Activated CD4-positive, alpha-beta memory T cell treated with anti-CD3 and anti-CD28 coated beads, Interleukin-2, amount 10 ng/mL, durations not matched to agents 7 days and 5 days (primary cell): Measurements from ENCODE around the gene RNF38. TPM values are rescaled to one million over a fixed set of nuclear protein-coding genes. Genes with fewer than 3 reads are reported as not detected.
"Not testable (repeated sequence)": the region's sequence is repeated elsewhere in the genome, so short reads cannot be mapped to it uniquely, and the experiment has no call there.

ENCODE experiments used
- CTCF ChIA-PET: fragments of 350-600 bp; sonication (Branson Sonifier 250); formaldehyde crosslinking; loops from one replicate; lab custom pipeline; 2021; ENCODE audit warnings: antibody characterized with exemption, inconsistent platforms; lab: Charles Lee
- POLR2A ChIA-PET: fragments of 350-600 bp; sonication (Branson Sonifier 250); formaldehyde crosslinking; loops from one replicate; lab custom pipeline; 2021; ENCODE audit warnings: antibody characterized with exemption; lab: Charles Lee
- DNase-seq: peaks from one replicate; pipeline ENCODE4 v3.0.0-alpha.2; 2020
- H3K27ac Mint-ChIP-seq: one replicate; pipeline ENCODE4 v1.8.0; 2021; ENCODE audit warnings: mild to moderate bottlenecking, mixed read lengths
- H3K27me3 Mint-ChIP-seq: one replicate; pipeline ENCODE4 v1.8.0; 2021; ENCODE audit warnings: mixed read lengths
- H3K36me3 Mint-ChIP-seq: one replicate; pipeline ENCODE4 v1.8.0; 2021; ENCODE audit warnings: low read depth, mixed read lengths
- H3K4me1 Mint-ChIP-seq: one replicate; pipeline ENCODE4 v1.8.0; 2021; ENCODE audit warnings: mixed read lengths
- H3K4me3 Mint-ChIP-seq: one replicate; pipeline ENCODE4 v1.8.0; 2021; ENCODE audit warnings: mild to moderate bottlenecking, mixed read lengths
- H3K9me3 Mint-ChIP-seq: one replicate; pipeline ENCODE4 v1.8.0; 2021; ENCODE audit warnings: mixed read lengths
- total RNA-seq, 2 experiments: library from RNA; stranded (reverse); gene quantifications; one replicate each; pipeline ENCODE4 v1.2.3, GENCODE V29; 2021

The RNF38 gene
- total RNA-seq, 2 experiments from 2014 or later = 42.1 to 44.4 TPM

DNA sequence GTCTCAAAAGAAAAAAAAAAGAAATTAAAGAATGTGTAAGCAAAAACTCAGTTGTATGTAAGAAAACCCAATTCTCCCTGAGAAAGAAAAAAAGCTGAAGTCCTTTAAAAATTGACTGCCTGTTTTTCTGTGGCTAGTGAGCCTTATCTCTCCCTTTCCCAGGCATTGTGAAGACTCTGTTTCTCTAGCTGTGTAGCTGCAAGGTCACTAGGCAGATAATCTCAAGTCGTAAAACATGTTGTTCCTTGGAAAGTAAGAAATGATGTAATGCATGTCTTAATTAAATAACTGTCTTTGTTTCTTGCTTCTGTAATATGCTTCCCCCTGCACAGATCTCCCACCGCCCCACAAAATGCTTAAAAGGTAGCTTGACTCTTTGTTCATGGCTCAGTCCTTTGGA is 95.7 kb downstream of the RNF38 start:
- H3K9me3 Mint-ChIP-seq, H3K4me3 Mint-ChIP-seq, DNase-seq, POLR2A ChIA-PET, H3K27me3 Mint-ChIP-seq, CTCF ChIA-PET, H3K27ac Mint-ChIP-seq, H3K36me3 Mint-ChIP-seq: not testable (repeated sequence)
- peaks cover 11% of the 10 kb centered on the region for H3K4me1 Mint-ChIP-seq

- no peak overlapping the region for H3K27ac Mint-ChIP-seq
- DNase-seq = no peak
- CTCF ChIA-PET = interaction anchor here (1.5 kb wide), 1 partner anchor 49 kb away, joined by 3 read pairs; no protein-coding TSS in a partner anchor
- H3K9me3 Mint-ChIP-seq = no peaks in the 10 kb centered on the region
- no peaks in the 10 kb centered on the region for H3K27me3 Mint-ChIP-seq
- POLR2A ChIA-PET = no interaction called here
- no peaks in the 10 kb centered on the region for H3K36me3 Mint-ChIP-seq
- H3K4me3 Mint-ChIP-seq = no peak overlapping the region
- peaks cover 3% of the 10 kb centered on the region for H3K4me1 Mint-ChIP-seq
Observed at GRCh38 chr9:36301227-36301626, 98.8 kb downstream of the RNF38 start.

DNA sequence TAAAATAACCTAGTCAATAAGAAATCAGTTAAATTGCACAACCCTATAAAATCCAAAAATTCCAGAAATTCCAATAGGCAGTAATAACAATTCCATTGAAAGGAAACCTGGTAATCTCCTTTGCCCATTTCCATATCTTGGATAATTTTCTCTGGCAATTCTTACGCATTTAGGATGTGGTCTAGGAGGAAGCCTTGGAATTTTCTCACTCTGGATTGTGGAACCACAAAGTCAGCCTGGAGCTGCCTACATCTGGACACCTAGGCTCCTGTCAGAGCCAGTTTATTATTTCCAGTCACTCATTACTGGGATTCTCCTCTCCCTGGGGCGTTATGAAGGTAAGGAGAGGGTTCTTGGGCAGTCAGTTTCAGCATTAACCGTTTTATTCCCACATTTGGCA is 101.5 kb downstream of the RNF38 start:
- no peaks in the 10 kb centered on the region for H3K4me1 Mint-ChIP-seq
- ChIA-PET POLR2A (no interaction called here), CTCF (interaction anchor here (0.7 kb wide), 1 partner anchor 30 kb away, joined by 3 read pairs; no protein-coding TSS in a partner anchor)
- H3K9me3 Mint-ChIP-seq = no peaks in the 10 kb centered on the region
- no peaks in the 10 kb centered on the region for H3K36me3 Mint-ChIP-seq
- no peak for DNase-seq
- no peak overlapping the region for H3K27ac Mint-ChIP-seq
- no peaks in the 10 kb centered on the region for H3K27me3 Mint-ChIP-seq
- H3K4me3 Mint-ChIP-seq = no peak overlapping the region

GRCh38 chr9:36297798-36298197 is 102.3 kb downstream of the RNF38 start:
- H3K36me3 Mint-ChIP-seq = no peaks in the 10 kb centered on the region
- ChIA-PET CTCF (interaction anchor here (0.7 kb wide), 1 partner anchor 31 kb away, joined by 3 read pairs; no protein-coding TSS in a partner anchor), POLR2A (no interaction called here)
- H3K27me3 Mint-ChIP-seq = no peaks in the 10 kb centered on the region
- H3K4me1 Mint-ChIP-seq = no peaks in the 10 kb centered on the region
- no peak for DNase-seq
- H3K4me3 Mint-ChIP-seq = no peak overlapping the region
- H3K27ac Mint-ChIP-seq = no peak overlapping the region
- H3K9me3 Mint-ChIP-seq = no peaks in the 10 kb centered on the region

- DNase-seq, H3K9me3 Mint-ChIP-seq, POLR2A ChIA-PET, H3K27ac Mint-ChIP-seq, CTCF ChIA-PET, H3K27me3 Mint-ChIP-seq, H3K4me3 Mint-ChIP-seq, H3K36me3 Mint-ChIP-seq, H3K4me1 Mint-ChIP-seq: not testable (repeated sequence)
Observed at GRCh38 chr9:36294996-36295395, 105.1 kb downstream of the RNF38 start.

DNA sequence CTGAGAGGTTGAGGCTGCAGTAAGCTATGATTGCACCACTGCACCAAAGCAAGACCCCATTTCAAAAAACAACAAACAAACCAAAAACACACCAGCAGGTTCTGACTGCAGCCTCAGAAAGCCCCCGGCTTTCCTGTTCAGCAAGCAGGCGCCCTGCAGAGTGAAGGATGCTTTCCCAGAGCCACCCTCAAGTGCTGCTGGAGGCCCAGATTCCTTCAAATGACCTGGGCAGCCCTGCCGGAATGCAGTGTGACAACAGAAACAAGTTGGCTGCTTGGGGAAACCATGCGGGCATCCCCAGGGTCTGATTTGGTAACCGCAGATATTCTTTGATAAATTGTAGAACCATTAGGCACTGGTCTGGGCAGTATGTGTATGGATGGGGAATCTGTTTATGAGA is 106.2 kb downstream of the RNF38 start:
- Mint-ChIP-seq H3K27ac (no peak overlapping the region), H3K27me3 (no peaks in the 10 kb centered on the region), H3K4me1 (no peaks in the 10 kb centered on the region), H3K36me3 (no peaks in the 10 kb centered on the region), H3K9me3 (no peaks in the 10 kb centered on the region), H3K4me3 (no peak overlapping the region)
- DNase-seq = no peak
- POLR2A ChIA-PET = no interaction called here
- CTCF ChIA-PET = no interaction called here

DNA sequence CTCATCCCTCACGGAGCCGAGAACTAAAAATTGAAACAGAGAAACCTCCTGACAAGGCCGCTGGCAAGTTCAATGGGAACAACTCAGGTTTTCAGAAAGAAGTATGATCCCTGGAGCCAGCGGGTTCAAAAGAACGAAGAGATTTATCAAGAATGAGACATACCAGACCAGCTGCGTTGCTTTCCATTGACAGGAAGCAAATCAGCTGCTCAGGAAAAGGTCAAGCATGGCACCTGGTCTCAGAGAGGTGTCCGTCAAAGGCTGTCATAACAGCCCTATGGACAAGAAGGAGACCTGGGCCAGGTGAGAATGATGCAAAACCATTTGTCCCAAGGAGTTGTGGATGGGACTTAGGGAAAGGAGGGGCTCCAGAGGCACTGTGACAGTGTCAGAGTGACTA is 106.9 kb downstream of the RNF38 start:
- ChIA-PET POLR2A (no interaction called here), CTCF (no interaction called here)
- Mint-ChIP-seq H3K4me1 (no peaks in the 10 kb centered on the region), H3K27ac (no peak overlapping the region), H3K9me3 (no peaks in the 10 kb centered on the region), H3K4me3 (no peak overlapping the region), H3K27me3 (no peaks in the 10 kb centered on the region), H3K36me3 (no peaks in the 10 kb centered on the region)
- DNase-seq = no peak

GRCh38 chr9:36292641-36293040 is 107.4 kb downstream of the RNF38 start:
- Mint-ChIP-seq H3K4me3 (no peak overlapping the region), H3K27ac (no peak overlapping the region), H3K36me3 (no peaks in the 10 kb centered on the region), H3K27me3 (no peaks in the 10 kb centered on the region), H3K9me3 (no peaks in the 10 kb centered on the region), H3K4me1 (no peaks in the 10 kb centered on the region)
- ChIA-PET POLR2A (no interaction called here), CTCF (no interaction called here)
- no peak for DNase-seq

DNA sequence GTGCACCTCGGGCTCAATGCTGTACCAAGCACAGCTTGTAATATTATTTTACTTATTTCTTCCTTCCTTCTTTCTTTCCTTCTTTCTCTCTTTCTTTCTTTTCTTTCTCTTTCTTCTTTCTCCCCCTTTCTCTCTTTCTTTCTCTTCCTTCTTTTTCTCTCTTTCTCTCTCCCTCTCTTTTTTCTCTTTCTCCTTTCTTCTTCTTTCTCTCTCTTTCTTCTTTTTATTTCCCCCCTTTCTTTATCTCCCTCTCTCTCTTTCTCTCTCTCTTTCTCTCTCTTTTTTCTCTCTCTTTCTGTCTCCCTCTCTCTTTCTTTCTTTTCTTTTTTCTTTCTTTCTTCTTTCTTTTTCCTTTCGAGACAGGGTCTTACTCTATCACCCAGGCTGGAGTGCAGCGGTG is 109.1 kb downstream of the RNF38 start:
- ChIA-PET CTCF (interaction anchor here (0.6 kb wide), 1 partner anchor 23 kb away, joined by 3 read pairs; no protein-coding TSS in a partner anchor), POLR2A (interaction anchor here (1.2 kb wide), 1 partner anchor 15 kb away, joined by 3 read pairs; no protein-coding TSS in a partner anchor)
- H3K27me3 Mint-ChIP-seq = no peaks in the 10 kb centered on the region
- no peaks in the 10 kb centered on the region for H3K4me1 Mint-ChIP-seq
- no peaks in the 10 kb centered on the region for H3K36me3 Mint-ChIP-seq
- no peaks in the 10 kb centered on the region for H3K9me3 Mint-ChIP-seq
- no peak overlapping the region for H3K4me3 Mint-ChIP-seq
- DNase-seq = no peak
- H3K27ac Mint-ChIP-seq = no peak overlapping the region

DNA sequence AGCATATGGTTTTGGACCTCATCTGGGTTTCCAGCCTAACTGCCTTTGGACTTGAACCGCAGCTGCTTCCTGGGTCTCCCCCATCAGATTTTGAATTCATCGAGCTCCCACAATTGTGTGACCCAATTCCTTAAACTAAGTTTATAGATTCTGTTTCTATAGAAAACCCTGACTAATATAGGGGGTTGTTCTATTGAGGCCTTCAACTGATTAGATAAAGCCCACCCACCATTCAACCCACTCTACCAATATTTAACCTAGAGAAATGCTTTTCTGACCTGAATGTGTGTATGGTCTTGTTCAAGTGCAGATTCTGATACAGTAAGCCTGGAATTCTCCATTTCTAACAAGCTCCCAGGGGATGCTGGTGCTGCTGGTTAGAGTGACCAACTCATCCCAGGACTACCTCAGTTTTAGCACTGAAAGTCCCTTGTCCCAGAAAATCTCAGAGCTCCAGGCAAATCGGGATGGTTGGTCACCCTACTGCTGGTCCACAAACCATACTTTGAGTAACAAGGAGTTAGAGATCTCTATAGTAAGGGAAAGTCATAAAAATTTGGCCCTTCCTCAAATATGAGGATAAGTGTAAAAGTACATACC is 110.1 kb downstream of the RNF38 start:
- ChIA-PET CTCF (no interaction called here), POLR2A (no interaction called here)
- no peak for DNase-seq
- H3K9me3 Mint-ChIP-seq = no peaks in the 10 kb centered on the region
- no peaks in the 10 kb centered on the region for H3K36me3 Mint-ChIP-seq
- no peak overlapping the region for H3K27ac Mint-ChIP-seq
- H3K4me1 Mint-ChIP-seq = no peaks in the 10 kb centered on the region
- H3K4me3 Mint-ChIP-seq = no peak overlapping the region
- H3K27me3 Mint-ChIP-seq = no peaks in the 10 kb centered on the region

DNA sequence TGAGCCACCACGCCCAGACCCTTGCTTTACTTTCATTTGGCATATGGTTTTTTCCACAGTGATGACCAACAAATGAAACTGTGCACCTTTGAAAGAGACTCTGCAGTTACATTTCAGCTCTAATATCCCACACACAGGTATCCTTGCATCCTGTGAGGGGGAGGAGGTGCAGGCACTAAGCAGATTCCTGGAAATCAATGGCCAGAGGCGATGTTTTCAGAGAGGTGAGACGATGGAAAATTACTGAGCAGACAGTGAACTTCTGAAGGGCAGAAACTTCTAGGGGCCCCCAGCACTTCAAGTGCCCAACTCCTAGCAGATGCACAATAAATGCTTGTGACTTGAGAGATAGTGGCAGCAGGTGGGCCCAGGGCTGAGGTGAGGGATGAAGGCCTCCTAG is 112.0 kb downstream of the RNF38 start:
- no peak overlapping the region for H3K27ac Mint-ChIP-seq
- H3K4me3 Mint-ChIP-seq = no peak overlapping the region
- POLR2A ChIA-PET = no interaction called here
- H3K4me1 Mint-ChIP-seq = no peaks in the 10 kb centered on the region
- CTCF ChIA-PET = no interaction called here
- no peaks in the 10 kb centered on the region for H3K9me3 Mint-ChIP-seq
- no peaks in the 10 kb centered on the region for H3K27me3 Mint-ChIP-seq
- H3K36me3 Mint-ChIP-seq = peaks cover 3% of the 10 kb centered on the region
- no peak for DNase-seq

Other genes with a start within 250 kb of the RNF38 start
- gene CCIN, start 230.9 kb downstream of the RNF38 start, total RNA-seq = under 1 TPM in 1 of 2 experiments, not detected in 1; 0.13 TPM
- gene CLTA, start 209.3 kb downstream of the RNF38 start, total RNA-seq = 100 to 1,000 TPM; 150 to 151 TPM
- 10 to 100 TPM; 22.0 to 23.0 TPM for gene GNE, start 141.8 kb downstream of the RNF38 start, total RNA-seq
- gene MELK, start 172.6 kb upstream of the RNF38 start, total RNA-seq = 10 to 100 TPM; 56.1 to 58.8 TPM